H9 (cell line): ENCODE results near the gene TCOF1. TPM values are rescaled to one million over a fixed set of nuclear protein-coding genes. Genes with fewer than 3 reads are reported as not detected.

Source experiments
- DNase-seq: peaks from one replicate; pipeline ENCODE4 v3.0.0-alpha.2; 2017
- H2AFZ ChIP-seq: one replicate; pipeline ENCODE4 v1.6.1; 2013; ENCODE audit warnings: mild to moderate bottlenecking, low read length, control low read depth, moderate library complexity
- H2AK5ac ChIP-seq: 2 replicates; pipeline ENCODE4 v1.6.1; 2013; ENCODE audit warnings: low read length, control low read depth, mixed read lengths; ENCODE audit not compliant: insufficient read length
- H2BK120ac ChIP-seq: one replicate; pipeline ENCODE4 v1.6.1; 2013; ENCODE audit warnings: low read depth, mild to moderate bottlenecking, low read length, control low read depth, inconsistent platforms; ENCODE audit not compliant: poor library complexity, severe bottlenecking
- H2BK12ac ChIP-seq: 2 replicates; pipeline ENCODE4 v1.6.1; 2013; ENCODE audit warnings: low read length, control low read depth, mixed read lengths, low read depth; ENCODE audit not compliant: insufficient read length
- H2BK15ac ChIP-seq: 2 replicates; pipeline ENCODE4 v1.6.1; 2013; ENCODE audit warnings: low read depth, low read length, control low read depth
- H2BK20ac ChIP-seq: one replicate; pipeline ENCODE4 v1.6.1; 2013; ENCODE audit warnings: low read depth, mild to moderate bottlenecking, low read length, control low read depth, inconsistent platforms; ENCODE audit not compliant: poor library complexity, severe bottlenecking
- H2BK5ac ChIP-seq: 2 replicates; pipeline ENCODE4 v1.6.1; 2013; ENCODE audit warnings: low read length, control low read depth, mixed read lengths; ENCODE audit not compliant: insufficient read length
- H3K14ac ChIP-seq: 2 replicates; pipeline ENCODE4 v1.6.1; 2013; ENCODE audit warnings: low read length, control low read depth; ENCODE audit not compliant: insufficient read depth
- H3K18ac ChIP-seq: 2 replicates; pipeline ENCODE4 v1.6.1; 2013; ENCODE audit warnings: low read depth, mild to moderate bottlenecking, mixed read lengths, low read length, control low read depth; ENCODE audit not compliant: insufficient read length
- H3K23ac ChIP-seq: 2 replicates; pipeline ENCODE4 v1.6.1; 2013; ENCODE audit warnings: low read length, control low read depth, mixed read lengths, low read depth; ENCODE audit not compliant: insufficient read length
- H3K23me2 ChIP-seq: 2 replicates; pipeline ENCODE4 v1.6.1; 2013; ENCODE audit warnings: low read depth, mild to moderate bottlenecking, mixed read lengths, low read length, control low read depth; ENCODE audit not compliant: insufficient read length, poor library complexity, severe bottlenecking
- H3K27ac ChIP-seq: 2 replicates; pipeline ENCODE4 v1.5.1; 2013; ENCODE audit warnings: low read length, control low read depth, mixed read lengths, low read depth; ENCODE audit not compliant: insufficient read length
- H3K27me3 ChIP-seq: 2 replicates; pipeline ENCODE4 v1.6.1; 2013; ENCODE audit warnings: low read length, control low read depth, inconsistent platforms; ENCODE audit not compliant: insufficient read depth
- H3K4ac ChIP-seq: 2 replicates; pipeline ENCODE4 v1.6.1; 2013; ENCODE audit warnings: low read depth, mild to moderate bottlenecking, control low read depth, inconsistent platforms, low read length, moderate library complexity
- H3K4me1 ChIP-seq: 2 replicates; pipeline ENCODE4 v1.6.1; 2013; ENCODE audit warnings: low read length, control low read depth, inconsistent platforms; ENCODE audit not compliant: insufficient read depth
- H3K4me2 ChIP-seq: 2 replicates; pipeline ENCODE4 v1.6.1; 2013; ENCODE audit warnings: low read length, control low read depth, mixed read lengths; ENCODE audit not compliant: insufficient read length, insufficient read depth
- H3K56ac ChIP-seq: 2 replicates; pipeline ENCODE4 v1.6.1; 2013; ENCODE audit warnings: low read depth, mild to moderate bottlenecking, mixed read lengths, low read length, control low read depth; ENCODE audit not compliant: insufficient read length
- H3K79me1 ChIP-seq: 2 replicates; pipeline ENCODE4 v1.6.1; 2013; ENCODE audit warnings: low read depth, mild to moderate bottlenecking, moderate library complexity, low read length, control low read depth, inconsistent platforms; ENCODE audit not compliant: insufficient read depth, poor library complexity, severe bottlenecking
- H3K79me2 ChIP-seq: 2 replicates; pipeline ENCODE4 v1.6.1; 2013; ENCODE audit warnings: low read length, control low read depth, inconsistent platforms; ENCODE audit not compliant: insufficient read depth
- H3K9ac ChIP-seq: 2 replicates; pipeline ENCODE4 v1.6.1; 2013; ENCODE audit warnings: low read length, control low read depth, mixed read lengths; ENCODE audit not compliant: insufficient read length; ENCODE audit errors: extremely low read depth
- H3K9me3 ChIP-seq: one replicate; pipeline ENCODE4 v1.6.1; 2013; ENCODE audit warnings: low read depth, low read length, inconsistent platforms; ENCODE audit not compliant: control insufficient read depth
- H3T11ph ChIP-seq: one replicate; pipeline ENCODE4 v1.6.1; 2013; ENCODE audit warnings: mild to moderate bottlenecking, low read length, control low read depth, inconsistent platforms
- H4K20me1 ChIP-seq: one replicate; pipeline ENCODE4 v1.6.1; 2013; ENCODE audit not compliant: control insufficient read depth, insufficient read length, insufficient read depth
- H4K5ac ChIP-seq: 2 replicates; pipeline ENCODE4 v1.6.1; 2013; ENCODE audit warnings: low read depth, mild to moderate bottlenecking, mixed read lengths, low read length, control low read depth; ENCODE audit not compliant: insufficient read length
- H4K8ac ChIP-seq: replicated peaks from 2 replicates; pipeline ENCODE4 v1.6.1; 2013; ENCODE audit warnings: low read length, control low read depth, mixed read lengths, low read depth; ENCODE audit not compliant: insufficient read length
- H4K91ac ChIP-seq: 2 replicates; pipeline ENCODE4 v1.6.1; 2013; ENCODE audit warnings: low read depth, mild to moderate bottlenecking, moderate library complexity, mixed read lengths, low read length, control low read depth; ENCODE audit not compliant: insufficient read length
- H3K27ac Mint-ChIP-seq, 3 experiments: 2 replicates in 2 of 3; 3 replicates in 1 of 3; pipeline ENCODE4 v1.8.0; 2020 to 2021; ENCODE audit warnings: mixed read lengths in 3 of 3, mild to moderate bottlenecking in 1 of 3, moderate library complexity in 1 of 3
- H3K27me3 Mint-ChIP-seq: 2 replicates; pipeline ENCODE4 v1.8.0; 2021; ENCODE audit warnings: low read depth, mild to moderate bottlenecking, moderate library complexity, mixed read lengths
- H3K36me3 Mint-ChIP-seq, 3 experiments: 2 replicates in 2 of 3; 3 replicates in 1 of 3; pipeline ENCODE4 v1.8.0; 2020 to 2021; ENCODE audit warnings: low read depth in 3 of 3, mixed read lengths in 3 of 3; ENCODE audit not compliant: insufficient read depth in 1 of 3
- H3K4me1 Mint-ChIP-seq, 2 experiments: 2 replicates each; pipeline ENCODE4 v1.8.0; 2020; ENCODE audit warnings: mixed read lengths in 2 of 2
- H3K4me3 Mint-ChIP-seq, 2 experiments: 2 replicates in 1 of 2; 3 replicates in 1 of 2; pipeline ENCODE4 v1.8.0; 2020 to 2021; ENCODE audit warnings: mild to moderate bottlenecking in 2 of 2, mixed read lengths in 2 of 2, moderate library complexity in 1 of 2
- H3K9me3 Mint-ChIP-seq, 2 experiments: 2 replicates in 1 of 2; 3 replicates in 1 of 2; pipeline ENCODE4 v1.8.0; 2020; ENCODE audit warnings: mild to moderate bottlenecking in 2 of 2, mixed read lengths in 2 of 2, moderate library complexity in 1 of 2
- WGBS: extraction: QIAGEN DNeasy Blood & Tissue Kit; methylation state at CpG from one replicate; pipeline ENCODE4 v1.1.7; 2013; ENCODE audit warnings: missing lambda C conversion rate, low lambda C conversion rate, mixed read lengths; ENCODE audit not compliant: insufficient read length; ENCODE audit errors: extremely low coverage; 5-methylcytosine and 5-hydroxymethylcytosine counted together
- total RNA-seq: library from RNA; stranded (reverse); gene quantifications from 2 replicates; pipeline ENCODE4 v1.2.1, GENCODE V29; 2021
- TF ChIP-seq, protein P1 (sequence below): fragments of 200-600 bp; sonication (generic); conservative IDR thresholded peaks from 3 replicates; pipeline ENCODE4 v1.8.0; 2021; ENCODE audit warnings: antibody characterized with exemption, mild to moderate bottlenecking

The TCOF1 gene
- total RNA-seq, 1 experiment from 2014 or later = 128 TPM

- H3K9ac ChIP-seq = no peak overlapping the region
- H3K27ac ChIP-seq = no peak overlapping the region
- H3K23me2 ChIP-seq = no peaks in the 10 kb centered on the region
- no peak overlapping the region for H2BK120ac ChIP-seq
- no peak overlapping the region for H2BK12ac ChIP-seq
- H4K91ac ChIP-seq = no peak overlapping the region
- no peak overlapping the region for H3T11ph ChIP-seq
- no peak overlapping the region for H3K4ac ChIP-seq
- no peak overlapping the region for H3K27ac Mint-ChIP-seq
- no peak for DNase-seq
- no peaks in the 10 kb centered on the region for H3K79me1 ChIP-seq
- peaks cover 6 to 13% of the 10 kb centered on the region in 2 experiments for H3K4me1 Mint-ChIP-seq
- no peaks in the 10 kb centered on the region for H4K20me1 ChIP-seq
- H3K23ac ChIP-seq = no peak overlapping the region
- H2BK5ac ChIP-seq = no peak overlapping the region
- H3K4me1 ChIP-seq = no peaks in the 10 kb centered on the region
- no peaks in the 10 kb centered on the region for H3K9me3 Mint-ChIP-seq
- no peak overlapping the region for H2BK20ac ChIP-seq
- no peaks in the 10 kb centered on the region for H3K27me3 ChIP-seq
- H2BK15ac ChIP-seq = no peak overlapping the region
- H3K9me3 ChIP-seq = no peaks in the 10 kb centered on the region
- no CpG with 5 or more reads among the region's 2 CpGs for WGBS
- H3K18ac ChIP-seq = no peak overlapping the region
- H3K56ac ChIP-seq = no peak overlapping the region
- no peaks in the 10 kb centered on the region; the same call in 1 of the 2 replicates for H3K27me3 Mint-ChIP-seq
- no peaks in the 10 kb centered on the region for H3K79me2 ChIP-seq
- H4K8ac ChIP-seq = no peak overlapping the region
- no peak overlapping the region for H2AK5ac ChIP-seq
- no peak overlapping the region for H3K4me3 Mint-ChIP-seq
- no peak overlapping the region for H2AFZ ChIP-seq
- no peaks in the 10 kb centered on the region for H3K36me3 Mint-ChIP-seq
- no peak overlapping the region for H4K5ac ChIP-seq
- no peak overlapping the region for H3K4me2 ChIP-seq
- TF ChIP-seq, protein P1, sequence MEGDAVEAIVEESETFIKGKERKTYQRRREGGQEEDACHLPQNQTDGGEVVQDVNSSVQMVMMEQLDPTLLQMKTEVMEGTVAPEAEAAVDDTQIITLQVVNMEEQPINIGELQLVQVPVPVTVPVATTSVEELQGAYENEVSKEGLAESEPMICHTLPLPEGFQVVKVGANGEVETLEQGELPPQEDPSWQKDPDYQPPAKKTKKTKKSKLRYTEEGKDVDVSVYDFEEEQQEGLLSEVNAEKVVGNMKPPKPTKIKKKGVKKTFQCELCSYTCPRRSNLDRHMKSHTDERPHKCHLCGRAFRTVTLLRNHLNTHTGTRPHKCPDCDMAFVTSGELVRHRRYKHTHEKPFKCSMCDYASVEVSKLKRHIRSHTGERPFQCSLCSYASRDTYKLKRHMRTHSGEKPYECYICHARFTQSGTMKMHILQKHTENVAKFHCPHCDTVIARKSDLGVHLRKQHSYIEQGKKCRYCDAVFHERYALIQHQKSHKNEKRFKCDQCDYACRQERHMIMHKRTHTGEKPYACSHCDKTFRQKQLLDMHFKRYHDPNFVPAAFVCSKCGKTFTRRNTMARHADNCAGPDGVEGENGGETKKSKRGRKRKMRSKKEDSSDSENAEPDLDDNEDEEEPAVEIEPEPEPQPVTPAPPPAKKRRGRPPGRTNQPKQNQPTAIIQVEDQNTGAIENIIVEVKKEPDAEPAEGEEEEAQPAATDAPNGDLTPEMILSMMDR = no peak
- no peak overlapping the region; the same call in 1 of the 2 replicates for H3K14ac ChIP-seq
Observed at GRCh38 chr5:150347003-150347402, 10.5 kb upstream of the TCOF1 start.
